NCI-H510A (cell line): Measurements from ENCODE around the gene C2CD2.
"Not testable (repeated sequence)": the region's sequence is repeated elsewhere in the genome, so short reads cannot be mapped to it uniquely, and the experiment has no call there.

Source experiments
- DNase-seq: peaks from one replicate; lab custom pipeline; 2025; lab: John Stamatoyannopoulos, UW

Gene C2CD2

GRCh38 chr21:41974752-41975053, 20.9 kb upstream of the C2CD2 start:
- no peak for DNase-seq

- no peak for DNase-seq
These were observed 20.3 kb upstream of the C2CD2 start for GRCh38 chr21:41973861-41974751.

GRCh38 chr21:41973427-41973831, 19.6 kb upstream of the C2CD2 start:
- DNase-seq, result no peak

- no peak for DNase-seq
These were observed 18.8 kb upstream of the C2CD2 start for GRCh38 chr21:41972511-41973205.

- no peak for DNase-seq
These were observed 18.1 kb upstream of the C2CD2 start for GRCh38 chr21:41971891-41972290.

- DNase-seq, result no peak
These were observed 17.2 kb upstream of the C2CD2 start for GRCh38 chr21:41970751-41971653.

GRCh38 chr21:41970106-41970391, 16.2 kb upstream of the C2CD2 start:
- DNase-seq, result no peak

- no peak for DNase-seq
These were observed 13.9 kb upstream of the C2CD2 start for GRCh38 chr21:41967708-41968107.

GRCh38 chr21:41966872-41967621, 13.2 kb upstream of the C2CD2 start:
- no peak for DNase-seq

- DNase-seq, result no peak
These were observed 12.4 kb upstream of the C2CD2 start for GRCh38 chr21:41966041-41966833.

- no peak for DNase-seq
These were observed 11.7 kb upstream of the C2CD2 start for GRCh38 chr21:41965461-41966013.

GRCh38 chr21:41965045-41965444, 11.2 kb upstream of the C2CD2 start:
- DNase-seq, result no peak

GRCh38 chr21:41964171-41964570, 10.4 kb upstream of the C2CD2 start:
- no peak for DNase-seq

- DNase-seq, result no peak
These were observed 8.7 kb upstream of the C2CD2 start for GRCh38 chr21:41962425-41962966.

- no peak for DNase-seq
These were observed 7.9 kb upstream of the C2CD2 start for GRCh38 chr21:41961753-41962152.

GRCh38 chr21:41961282-41961701, 7.5 kb upstream of the C2CD2 start:
- DNase-seq, result no peak

GRCh38 chr21:41960386-41960785, 6.6 kb upstream of the C2CD2 start:
- DNase-seq, result no peak

GRCh38 chr21:41959697-41960096, 5.9 kb upstream of the C2CD2 start:
- not testable (repeated sequence) for DNase-seq

GRCh38 chr21:41958886-41959563, 5.2 kb upstream of the C2CD2 start:
- no peak for DNase-seq
